Neutrophil (primary cell): ENCODE results near the gene BIRC5.

Experiments
- H3K27ac ChIP-seq: fragments of 200-600 bp; sonication (generic); 2 replicates; pipeline ENCODE4 v1.5.1; 2016; ENCODE audit warnings: mild to moderate bottlenecking, moderate library complexity
- H3K27me3 ChIP-seq: fragments of 200-600 bp; sonication (generic); 2 replicates; pipeline ENCODE4 v1.6.0; 2016; ENCODE audit warnings: mild to moderate bottlenecking
- H3K36me3 ChIP-seq: fragments of 200-600 bp; sonication (generic); 2 replicates; pipeline ENCODE4 v1.5.1; 2017
- H3K4me1 ChIP-seq, 2 experiments: fragments of 200-600 bp in 1 of 2; sonication (generic) in 1 of 2; 1 replicate in 1 of 2; 2 replicates in 1 of 2; pipeline versions ENCODE4 v1.5.1 to v1.6.1; 2013 to 2016; ENCODE audit warnings: low read depth in 1 of 2, low read length in 1 of 2, mild to moderate bottlenecking in 1 of 2, moderate library complexity in 1 of 2; ENCODE audit not compliant: control insufficient read depth in 1 of 2, insufficient read depth in 1 of 2
- H3K4me3 ChIP-seq, 2 experiments: fragments of 200-600 bp in 1 of 2; sonication (generic) in 1 of 2; 1 replicate in 1 of 2; 2 replicates in 1 of 2; pipeline ENCODE4 v1.5.1; 2013 to 2016; ENCODE audit warnings: low read depth in 1 of 2, low read length in 1 of 2, mild to moderate bottlenecking in 1 of 2, moderate library complexity in 1 of 2
- H3K9me3 ChIP-seq: fragments of 200-600 bp; sonication (generic); 2 replicates; pipeline ENCODE4 v1.5.1; 2016
- CTCF ChIP-seq: fragments of 200-600 bp; sonication (generic); IDR thresholded peaks from 2 replicates; pipeline ENCODE4 v1.5.1; 2016; ENCODE audit warnings: antibody characterized with exemption

BIRC5 gene

GRCh38 chr17:78240839-78241238, 26.8 kb downstream of the BIRC5 start:
- H3K27me3 ChIP-seq = no peaks in the 10 kb centered on the region
- no peaks in the 10 kb centered on the region for H3K4me1 ChIP-seq
- no peaks in the 10 kb centered on the region for H3K9me3 ChIP-seq
- no peaks in the 10 kb centered on the region for H3K36me3 ChIP-seq
- H3K4me3 ChIP-seq = no peak overlapping the region
- no peak for TF ChIP-seq CTCF
- no peak overlapping the region for H3K27ac ChIP-seq

DNA sequence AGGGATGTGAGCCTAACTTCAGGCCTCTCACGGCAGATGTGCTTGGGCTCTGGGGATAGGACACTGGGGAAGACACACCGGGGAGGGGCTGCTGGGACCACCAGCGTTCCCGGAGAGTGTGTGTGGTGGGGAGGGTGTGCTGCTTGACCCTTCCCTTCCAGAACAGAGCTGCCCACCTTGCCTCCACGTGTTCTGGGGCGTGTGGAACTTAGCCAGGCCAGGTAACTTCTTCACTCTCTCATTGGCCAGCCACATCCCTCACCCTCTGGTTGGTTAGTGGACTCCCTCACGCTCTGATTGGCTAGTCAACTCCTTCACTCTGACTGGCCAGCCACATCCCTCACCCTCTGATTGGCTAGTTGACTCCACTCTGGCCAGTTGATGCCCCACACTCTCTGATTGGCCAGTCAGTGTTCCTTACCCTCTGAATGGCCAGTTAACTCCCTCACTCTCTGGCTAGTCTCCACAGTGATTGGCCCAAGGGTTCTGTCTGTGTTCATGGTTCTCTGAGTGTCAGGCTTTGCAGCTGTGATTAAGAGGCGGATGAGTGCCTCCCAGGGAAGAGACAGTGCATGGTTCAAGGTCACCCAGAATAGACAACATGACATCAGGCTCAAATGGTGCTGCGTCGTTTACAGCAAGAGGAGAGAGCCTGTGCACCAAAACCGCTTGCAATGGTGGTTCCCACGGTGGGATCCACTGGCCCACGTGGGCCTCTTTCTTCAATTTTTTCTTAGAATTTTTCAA, 27.4 kb downstream of the BIRC5 start:
- Histone ChIP-seq H3K4me1 (no peaks in the 10 kb centered on the region), H3K4me3 (no peak overlapping the region), H3K27me3 (no peaks in the 10 kb centered on the region), H3K36me3 (no peaks in the 10 kb centered on the region), H3K9me3 (no peaks in the 10 kb centered on the region), H3K27ac (no peak overlapping the region)
- no peak for TF ChIP-seq CTCF

- H3K9me3 ChIP-seq = no peaks in the 10 kb centered on the region
- H3K4me3 ChIP-seq = no peak overlapping the region
- no peaks in the 10 kb centered on the region for H3K4me1 ChIP-seq
- H3K27ac ChIP-seq = no peak overlapping the region
- no peak for TF ChIP-seq CTCF
- H3K27me3 ChIP-seq = no peaks in the 10 kb centered on the region
- no peaks in the 10 kb centered on the region for H3K36me3 ChIP-seq
Measured at GRCh38 chr17:78242024-78242742, 28.1 kb downstream of the BIRC5 start.

DNA sequence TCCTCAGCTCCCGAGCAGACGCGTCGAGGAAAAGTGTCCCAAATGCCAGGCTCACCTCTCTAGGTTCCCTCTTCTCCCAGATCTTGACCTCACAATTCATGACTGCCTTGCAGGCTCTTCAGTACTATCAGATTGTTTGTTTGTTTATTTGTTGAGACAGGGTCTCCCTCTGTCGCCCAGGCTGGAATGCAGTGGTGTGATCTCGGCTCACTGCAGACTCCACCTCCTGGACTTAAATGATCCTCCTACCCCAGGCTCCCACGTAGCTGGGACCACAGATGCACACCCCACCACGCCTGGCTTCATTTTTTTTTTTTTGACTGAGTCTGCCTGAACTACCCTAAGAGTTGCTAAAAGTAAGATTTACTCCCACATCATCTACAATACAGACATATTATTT, 33.3 kb downstream of the BIRC5 start:
- Histone ChIP-seq H3K4me3 (no peak overlapping the region), H3K27ac (no peak overlapping the region), H3K4me1 (peaks cover 9 to 10% of the 10 kb centered on the region in 2 experiments), H3K36me3 (no peaks in the 10 kb centered on the region), H3K27me3 (peaks cover 4% of the 10 kb centered on the region), H3K9me3 (no peaks in the 10 kb centered on the region)
- no peak for TF ChIP-seq CTCF

GRCh38 chr17:78248051-78248914, 34.2 kb downstream of the BIRC5 start:
- Histone ChIP-seq H3K36me3 (no peaks in the 10 kb centered on the region), H3K9me3 (no peaks in the 10 kb centered on the region), H3K27me3 (peaks cover 4% of the 10 kb centered on the region), H3K27ac (no peak overlapping the region), H3K4me3 (no peak overlapping the region), H3K4me1 (peaks cover 9 to 11% of the 10 kb centered on the region in 2 experiments)
- no peak for TF ChIP-seq CTCF
